ENCODE results near the gene ZAR1L. TPM values are rescaled to one million over a fixed set of nuclear protein-coding genes. Genes with fewer than 3 reads are reported as not detected.

The ZAR1L gene
- total RNA-seq, 1 experiment from 2014 or later: not detected

DNA sequence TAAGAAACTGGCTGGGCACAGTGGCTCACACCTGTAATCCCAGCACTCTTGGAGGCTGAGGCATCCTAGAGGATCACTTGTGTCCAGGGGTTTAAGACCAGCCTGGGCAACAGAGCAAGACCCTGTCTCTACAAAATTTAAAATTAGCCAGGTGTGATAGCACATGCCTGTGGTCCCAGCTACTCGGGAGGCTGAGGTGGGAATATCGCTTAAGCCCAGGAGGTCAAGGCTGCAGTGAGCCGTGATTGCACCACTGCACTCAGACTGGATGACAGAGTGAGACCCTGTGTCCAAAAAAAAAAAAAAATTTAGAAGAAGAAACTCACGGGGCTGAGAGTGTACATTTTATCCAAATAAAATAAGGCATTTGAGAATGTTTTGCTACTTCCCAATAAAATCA is 58.9 kb downstream of the ZAR1L start:
- no peaks in the 10 kb centered on the region for H3K4me1 ChIP-seq (ENCODE audit: insufficient read depth, low read length)
- Mint-ChIP-seq H3K36me3 (ENCODE audit: insufficient read depth in 1 of 3, low read depth in 3 of 3) (no peaks in the 10 kb centered on the region), H3K4me3 (no peak overlapping the region), H3K9me3 (no peaks in the 10 kb centered on the region), H3K27me3 (ENCODE audit: low read depth) (no peaks in the 10 kb centered on the region), H3K4me1 (no peaks in the 10 kb centered on the region), H3K27ac (no peak overlapping the region)
- H4K5ac ChIP-seq (ENCODE audit: insufficient read length, low read depth, low read length): no peak overlapping the region
- no peak overlapping the region for H3K27ac ChIP-seq (ENCODE audit: insufficient read length, low read depth, low read length)
- no peak overlapping the region for H3K14ac ChIP-seq (ENCODE audit: insufficient read depth, low read length)
- no peak overlapping the region for H3K23ac ChIP-seq (ENCODE audit: insufficient read length, low read depth, low read length)
- H3K4me2 ChIP-seq (ENCODE audit: insufficient read depth, insufficient read length, low read length): no peak overlapping the region
- no peak overlapping the region for H4K91ac ChIP-seq (ENCODE audit: insufficient read length, low read depth, low read length)
- no peak overlapping the region for H2AK5ac ChIP-seq (ENCODE audit: insufficient read length, low read length)
- no peaks in the 10 kb centered on the region for H3K9me3 ChIP-seq (ENCODE audit: control insufficient read depth, low read depth, low read length)
- no peak overlapping the region for H2BK20ac ChIP-seq (ENCODE audit: low read depth, low read length, poor library complexity, severe bottlenecking)
- no peaks in the 10 kb centered on the region for H3K23me2 ChIP-seq (ENCODE audit: insufficient read length, low read depth, low read length, poor library complexity, severe bottlenecking)
- H4K20me1 ChIP-seq (ENCODE audit: control insufficient read depth, insufficient read depth, insufficient read length): no peaks in the 10 kb centered on the region
- no peak overlapping the region for H2BK120ac ChIP-seq (ENCODE audit: low read depth, low read length, poor library complexity, severe bottlenecking)
- H3T11ph ChIP-seq (ENCODE audit: low read length): no peak overlapping the region
- H3K4ac ChIP-seq (ENCODE audit: low read depth, low read length): no peak overlapping the region
- H2BK5ac ChIP-seq (ENCODE audit: insufficient read length, low read length): no peak overlapping the region
- WGBS (ENCODE audit: extremely low coverage, insufficient read length, low lambda C conversion rate): no CpG with 5 or more reads among the region's 4 CpGs
- H3K79me2 ChIP-seq (ENCODE audit: insufficient read depth, low read length): no peaks in the 10 kb centered on the region
- no peaks in the 10 kb centered on the region for H3K27me3 ChIP-seq (ENCODE audit: insufficient read depth, low read length)
- H2AFZ ChIP-seq (ENCODE audit: low read length): no peak overlapping the region
- H4K8ac ChIP-seq (replicated peaks; ENCODE audit: insufficient read length, low read depth, low read length): no peak overlapping the region
- no peak overlapping the region for H3K9ac ChIP-seq (ENCODE audit: extremely low read depth, insufficient read length, low read length)
- TF ChIP-seq, protein P1, sequence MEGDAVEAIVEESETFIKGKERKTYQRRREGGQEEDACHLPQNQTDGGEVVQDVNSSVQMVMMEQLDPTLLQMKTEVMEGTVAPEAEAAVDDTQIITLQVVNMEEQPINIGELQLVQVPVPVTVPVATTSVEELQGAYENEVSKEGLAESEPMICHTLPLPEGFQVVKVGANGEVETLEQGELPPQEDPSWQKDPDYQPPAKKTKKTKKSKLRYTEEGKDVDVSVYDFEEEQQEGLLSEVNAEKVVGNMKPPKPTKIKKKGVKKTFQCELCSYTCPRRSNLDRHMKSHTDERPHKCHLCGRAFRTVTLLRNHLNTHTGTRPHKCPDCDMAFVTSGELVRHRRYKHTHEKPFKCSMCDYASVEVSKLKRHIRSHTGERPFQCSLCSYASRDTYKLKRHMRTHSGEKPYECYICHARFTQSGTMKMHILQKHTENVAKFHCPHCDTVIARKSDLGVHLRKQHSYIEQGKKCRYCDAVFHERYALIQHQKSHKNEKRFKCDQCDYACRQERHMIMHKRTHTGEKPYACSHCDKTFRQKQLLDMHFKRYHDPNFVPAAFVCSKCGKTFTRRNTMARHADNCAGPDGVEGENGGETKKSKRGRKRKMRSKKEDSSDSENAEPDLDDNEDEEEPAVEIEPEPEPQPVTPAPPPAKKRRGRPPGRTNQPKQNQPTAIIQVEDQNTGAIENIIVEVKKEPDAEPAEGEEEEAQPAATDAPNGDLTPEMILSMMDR (conservative IDR thresholded peaks at IDR 0.05): no peak
- H3K79me1 ChIP-seq (ENCODE audit: insufficient read depth, low read depth, low read length, poor library complexity, severe bottlenecking): no peaks in the 10 kb centered on the region
- H3K18ac ChIP-seq (ENCODE audit: insufficient read length, low read depth, low read length): no peak overlapping the region
- H2BK15ac ChIP-seq (ENCODE audit: low read depth, low read length): no peak overlapping the region
- no peak overlapping the region for H3K56ac ChIP-seq (ENCODE audit: insufficient read length, low read depth, low read length)
- DNase-seq: no peak
- H2BK12ac ChIP-seq (ENCODE audit: insufficient read length, low read depth, low read length): no peak overlapping the region
